GM21717 (cell line): Measurements from ENCODE around the gene DTL.

Source experiments
- ATAC-seq: cut with Tn5 transposase; IDR thresholded peaks from one replicate; pipeline ENCODE4 v1.9.1; 2021; ENCODE audit warnings: mild to moderate bottlenecking, moderate library complexity; ENCODE audit not compliant: unreplicated experiment

DTL gene

DNA sequence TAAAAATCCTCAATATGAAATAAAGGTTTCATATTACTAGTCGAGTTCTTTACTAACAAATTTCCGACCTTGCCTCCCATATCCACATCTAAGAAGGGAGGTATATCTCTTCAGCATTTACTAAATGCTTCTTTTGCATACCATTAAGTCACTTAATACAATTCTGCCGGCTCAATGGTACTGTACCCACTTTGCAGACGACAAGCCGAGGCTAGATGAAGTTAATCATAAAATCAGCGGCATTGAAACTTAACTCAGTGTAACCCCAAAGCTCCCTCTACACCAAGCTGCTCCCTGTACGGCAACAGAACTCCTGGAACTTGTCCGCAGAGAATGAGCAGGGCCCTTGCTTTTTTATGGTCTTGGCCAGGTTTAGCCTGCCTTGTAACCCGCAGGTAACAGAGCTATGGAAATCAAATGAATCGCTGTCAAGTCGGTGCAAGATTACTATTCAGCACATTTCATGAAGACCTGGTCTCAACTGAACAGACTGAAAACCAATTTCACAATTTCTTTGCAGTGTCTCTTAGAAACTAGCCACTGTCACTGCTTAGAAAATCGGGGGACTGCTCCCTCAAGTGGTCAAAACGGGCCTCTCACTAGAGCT, 929 bp upstream of the DTL start:
- ATAC-seq: peak; percentile 13

DNA sequence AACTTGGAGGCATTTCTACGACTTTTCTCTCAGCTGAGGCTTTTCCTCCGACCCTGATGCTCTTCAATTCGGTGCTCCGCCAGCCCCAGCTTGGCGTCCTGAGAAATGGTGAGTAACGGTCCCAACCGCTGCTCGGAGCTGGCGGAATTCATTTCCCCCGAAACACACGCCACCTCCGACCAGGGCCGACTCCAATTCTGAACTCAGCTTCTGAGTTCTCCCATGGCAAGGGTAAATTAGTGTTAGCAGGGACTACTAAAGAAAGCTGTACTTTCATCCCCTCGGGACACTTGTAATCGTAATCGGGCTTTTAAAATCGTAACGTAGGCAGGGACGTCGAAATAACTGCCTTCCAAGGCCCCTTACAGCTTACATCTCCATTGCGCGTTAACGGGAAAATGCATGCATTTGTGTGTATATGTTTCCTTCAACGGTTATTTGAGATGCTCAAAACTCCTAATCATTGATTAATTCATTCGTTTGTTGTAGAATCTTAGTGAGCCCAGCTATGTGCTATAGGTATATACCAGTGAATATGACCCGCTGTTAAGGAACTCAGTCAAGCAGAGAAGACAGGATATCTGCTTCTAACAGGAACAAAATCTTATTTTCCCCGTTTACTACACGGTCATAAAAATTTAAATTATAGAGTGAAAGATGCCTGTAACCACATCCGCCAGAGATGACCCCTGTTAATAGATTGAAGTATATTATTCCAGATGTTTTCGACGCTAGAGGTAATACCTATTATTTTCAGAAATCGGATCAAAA, 472 bp downstream of the DTL start:
- peak; percentile 13 for ATAC-seq

DNA sequence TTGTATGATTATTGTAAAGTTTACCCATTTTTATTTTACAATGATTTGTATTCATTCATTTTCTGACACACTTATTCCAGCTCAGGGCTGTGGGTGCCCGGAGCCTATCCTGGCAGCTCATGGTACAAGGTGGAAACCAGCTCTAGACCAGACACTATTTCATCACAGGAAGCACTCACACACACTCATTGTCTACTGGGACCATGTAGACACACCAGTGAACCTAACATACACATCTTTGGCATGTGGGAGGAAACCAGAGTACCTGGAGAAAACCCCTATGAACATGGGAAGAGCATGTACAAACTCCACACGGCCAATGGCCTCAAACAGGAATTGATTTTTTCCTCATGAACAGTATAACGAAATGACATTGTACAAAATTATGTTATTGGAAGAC, 2.4 kb downstream of the DTL start:
- ATAC-seq: no peak

DNA sequence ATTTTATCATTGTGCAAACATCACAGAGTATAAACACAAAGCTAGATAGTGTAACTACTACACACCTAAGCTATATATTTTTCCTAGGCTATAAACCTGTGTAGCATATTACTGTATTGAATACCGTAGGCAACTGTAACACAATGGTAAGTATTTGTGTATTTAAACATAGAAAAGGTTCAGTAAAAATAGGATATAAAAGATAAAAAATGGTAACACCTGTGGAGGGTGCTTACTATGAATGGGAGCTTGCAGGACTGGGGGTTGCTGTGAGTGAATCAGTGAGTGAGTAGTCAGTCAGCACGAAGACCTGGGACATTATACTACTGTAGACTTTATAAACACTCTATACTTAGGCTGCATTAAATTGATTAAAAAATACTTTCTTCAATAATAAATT, 4.1 kb downstream of the DTL start:
- no peak for ATAC-seq

DNA sequence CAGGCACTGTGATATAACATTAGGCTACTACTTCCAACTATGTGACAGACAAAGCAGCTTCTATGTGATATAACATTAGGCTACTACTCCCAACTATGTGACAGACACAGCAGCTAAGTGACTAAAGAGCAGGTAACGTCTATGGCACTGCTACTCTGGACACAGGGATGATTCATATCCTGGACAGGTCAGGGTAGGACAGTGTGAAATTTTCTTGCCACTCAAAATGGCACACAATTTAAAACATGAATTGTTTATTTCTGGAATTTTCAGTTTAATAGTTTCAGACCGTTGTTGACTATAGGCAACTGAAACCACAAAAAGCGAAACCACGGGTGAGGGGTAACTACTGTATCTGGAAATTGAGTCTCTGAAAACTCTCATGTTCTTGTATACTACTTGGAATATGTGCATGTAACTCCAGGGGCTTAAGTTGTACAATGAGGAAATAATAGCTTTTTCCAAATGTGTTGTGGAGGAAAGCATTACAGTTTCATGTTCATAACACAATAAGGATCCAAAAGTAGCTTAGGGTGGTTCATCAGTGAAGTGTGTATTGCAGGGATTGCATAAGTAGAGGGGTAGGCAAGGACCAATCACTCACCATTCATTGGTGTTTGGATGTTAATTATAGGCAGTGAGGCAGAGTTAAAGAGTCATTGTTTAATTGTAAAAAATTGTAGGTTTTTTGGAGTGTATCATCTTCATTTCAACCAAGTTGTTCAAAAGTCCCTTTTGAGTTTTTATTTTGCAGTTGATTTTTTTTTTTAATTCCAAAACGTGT, 5.3 kb downstream of the DTL start:
- no peak for ATAC-seq

DNA sequence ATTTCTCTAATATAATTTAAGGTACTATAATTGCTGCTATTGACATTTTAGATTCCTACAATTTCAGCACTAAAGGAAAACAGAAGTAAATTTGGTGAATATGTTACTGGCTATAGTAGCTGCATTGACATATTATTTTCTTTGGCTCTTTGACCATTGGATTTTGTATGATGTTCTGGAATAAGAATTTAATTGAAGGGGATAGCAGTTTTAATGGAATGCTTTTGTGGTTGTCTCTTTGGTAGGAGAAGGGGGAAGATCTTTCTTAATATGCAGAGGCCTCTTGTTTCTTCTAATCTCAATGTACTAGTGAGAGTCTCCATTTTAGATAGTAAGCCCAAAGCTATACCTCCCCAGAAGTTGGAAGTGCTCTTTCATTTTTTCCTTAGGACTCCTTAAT, 6.9 kb downstream of the DTL start:
- no peak for ATAC-seq

DNA sequence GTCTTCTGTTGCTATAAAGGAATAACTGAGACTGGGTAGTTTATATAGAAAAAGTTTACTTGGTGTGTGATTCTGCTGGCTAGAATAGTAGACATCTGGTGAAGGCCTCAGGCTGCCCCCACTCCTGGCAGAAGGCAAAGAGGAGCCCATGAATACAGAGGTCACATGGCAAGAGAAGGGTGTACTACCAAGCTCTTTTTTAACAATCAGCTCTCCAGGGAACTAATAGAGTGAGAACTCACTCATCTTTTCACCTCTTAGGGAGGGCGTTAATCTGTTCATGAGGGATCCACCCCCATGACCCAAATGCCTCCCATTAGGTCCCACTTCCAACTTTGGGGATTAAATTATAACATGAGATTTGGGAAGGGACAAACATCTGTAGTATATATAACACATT, 9.3 kb downstream of the DTL start:
- no peak for ATAC-seq

DNA sequence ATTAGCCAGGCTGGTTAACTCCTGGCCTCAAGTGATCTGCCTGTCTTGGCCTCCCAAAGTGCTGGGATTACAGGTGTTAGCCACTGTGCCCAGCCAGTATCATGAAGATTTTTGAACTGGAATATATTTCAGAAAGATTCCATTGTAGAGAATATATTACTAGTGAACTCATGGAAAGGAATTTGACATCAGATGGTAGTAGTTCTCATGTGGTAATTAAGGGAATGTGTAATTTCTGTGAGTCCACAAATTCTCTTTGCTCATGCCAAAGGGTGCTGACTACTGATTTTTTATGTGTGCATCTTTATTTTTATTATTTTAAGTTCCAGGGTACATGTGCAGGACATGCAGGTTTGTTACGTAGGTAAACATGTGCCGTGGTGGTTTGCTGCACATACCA, 10.4 kb downstream of the DTL start:
- no peak for ATAC-seq

DNA sequence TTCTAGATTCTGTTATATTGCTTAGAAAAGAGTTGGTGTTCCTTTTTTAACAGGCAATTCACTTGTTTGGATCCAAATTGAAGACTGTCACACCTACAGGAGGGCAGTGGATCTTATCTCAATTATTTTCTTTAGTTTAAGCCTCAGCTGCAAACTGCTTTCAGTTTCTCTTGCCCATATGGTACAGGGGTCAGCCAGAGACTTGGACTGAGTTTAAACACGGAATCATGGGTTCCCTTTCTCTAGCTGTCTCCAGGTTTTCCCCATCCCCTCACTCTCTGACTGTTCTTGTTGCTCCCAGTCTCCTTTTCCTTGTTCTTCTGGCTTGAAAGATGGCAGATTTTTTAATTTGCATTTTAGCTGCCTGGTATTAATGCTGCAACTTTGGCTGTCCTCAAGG, 18.4 kb downstream of the DTL start:
- ATAC-seq: no peak

DNA sequence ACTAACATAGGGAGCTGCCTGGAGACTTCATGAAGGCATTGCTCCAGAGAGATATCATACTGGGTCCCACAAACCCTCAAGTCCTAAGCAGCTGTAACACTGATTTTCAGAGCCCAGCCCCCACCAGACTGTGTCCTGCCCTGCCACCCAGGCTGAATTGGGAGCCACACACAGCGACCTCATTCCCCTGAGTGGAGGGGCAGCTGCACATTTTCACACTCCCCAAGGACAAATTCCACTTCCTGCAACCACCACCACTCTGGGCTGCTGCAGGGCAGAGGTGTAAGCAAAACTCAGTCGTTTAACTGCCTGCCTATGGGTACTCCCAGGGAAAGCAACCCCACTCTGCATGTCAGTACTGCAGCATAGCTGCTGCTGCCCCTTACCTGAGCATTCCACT, 19.8 kb downstream of the DTL start:
- no peak for ATAC-seq

DNA sequence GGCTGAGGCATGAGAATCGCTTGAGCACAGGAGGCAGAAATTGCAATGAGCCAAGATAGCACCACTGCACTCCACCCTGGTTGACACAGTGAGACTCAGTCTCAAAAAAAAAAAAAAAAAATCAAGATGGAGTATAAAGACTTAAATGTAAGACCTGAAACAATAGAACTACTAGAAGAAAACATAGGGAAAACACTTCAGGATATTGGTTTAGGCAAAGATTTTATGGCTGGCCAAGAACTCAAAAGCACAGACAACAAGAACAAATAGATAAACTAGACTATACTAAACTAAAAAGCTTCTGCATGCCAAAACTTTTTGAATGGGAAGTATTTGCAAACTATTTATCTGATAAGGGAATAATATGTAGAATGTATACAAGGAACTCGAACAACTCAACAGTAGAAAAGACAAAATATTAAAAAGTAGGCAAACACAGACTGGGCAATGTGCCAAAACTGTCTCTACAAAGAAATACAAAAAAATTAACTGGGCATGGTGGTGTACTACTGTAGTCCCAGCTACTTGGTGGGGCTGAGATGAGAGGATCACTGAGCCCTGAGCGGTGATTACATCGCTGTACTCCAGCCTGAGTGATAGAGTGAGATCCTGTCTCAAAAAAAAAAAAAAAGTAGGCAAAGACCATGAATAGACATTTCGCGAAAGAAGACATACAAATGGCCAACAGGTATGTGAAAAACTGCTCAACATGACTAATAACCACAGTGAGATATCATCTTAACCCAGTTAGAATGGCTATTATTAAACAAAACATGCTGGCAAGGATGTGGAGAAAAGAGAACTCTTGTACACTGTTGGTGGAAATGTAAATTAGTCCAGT, 25.3 kb downstream of the DTL start:
- ATAC-seq: no peak

DNA sequence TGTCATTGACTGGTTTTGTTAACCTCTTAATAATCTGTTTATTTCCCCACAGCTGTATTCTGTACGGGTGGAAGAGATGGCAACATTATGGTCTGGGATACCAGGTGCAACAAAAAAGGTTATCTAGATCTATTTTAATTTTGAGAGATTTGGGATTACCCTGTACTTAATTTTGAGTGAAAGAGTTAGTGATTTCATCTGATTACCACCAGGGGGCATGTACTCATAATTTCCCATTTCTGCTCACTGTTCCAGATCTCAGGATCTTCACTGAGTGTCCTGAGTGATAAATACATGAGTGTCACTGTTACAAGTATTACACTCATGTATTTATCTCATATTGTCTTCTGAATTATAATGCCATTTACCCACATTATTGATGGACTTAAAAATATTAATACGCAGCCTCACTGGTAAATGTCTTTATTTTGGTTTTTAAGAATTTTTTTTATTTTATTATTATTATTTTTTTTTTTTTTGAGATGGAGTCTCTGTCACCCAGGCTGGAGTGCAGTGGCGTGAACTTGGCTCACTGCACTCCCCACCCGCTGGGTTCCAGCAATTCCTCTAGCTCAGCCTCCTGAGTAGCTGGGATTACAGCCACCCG, 27.4 kb downstream of the DTL start:
- ATAC-seq: no peak

DNA sequence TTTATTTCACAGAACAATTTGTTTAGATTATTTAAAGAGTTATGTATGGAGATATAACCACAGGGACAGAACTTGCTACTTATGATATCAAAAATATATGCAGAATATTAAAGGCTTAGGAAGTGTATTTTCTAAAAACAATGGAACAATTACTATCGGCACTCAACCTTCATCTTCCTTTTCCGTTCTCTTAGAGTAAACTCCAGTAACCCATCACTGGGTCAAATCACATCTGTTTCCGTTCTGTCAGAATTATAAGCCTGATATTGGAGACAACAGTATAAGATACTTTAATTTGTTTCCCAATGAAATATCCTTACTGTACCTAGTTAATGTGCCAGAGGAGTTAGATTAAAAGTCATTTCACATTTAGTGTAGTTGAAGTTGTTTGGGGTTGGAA, 32.2 kb downstream of the DTL start:
- ATAC-seq: no peak

DNA sequence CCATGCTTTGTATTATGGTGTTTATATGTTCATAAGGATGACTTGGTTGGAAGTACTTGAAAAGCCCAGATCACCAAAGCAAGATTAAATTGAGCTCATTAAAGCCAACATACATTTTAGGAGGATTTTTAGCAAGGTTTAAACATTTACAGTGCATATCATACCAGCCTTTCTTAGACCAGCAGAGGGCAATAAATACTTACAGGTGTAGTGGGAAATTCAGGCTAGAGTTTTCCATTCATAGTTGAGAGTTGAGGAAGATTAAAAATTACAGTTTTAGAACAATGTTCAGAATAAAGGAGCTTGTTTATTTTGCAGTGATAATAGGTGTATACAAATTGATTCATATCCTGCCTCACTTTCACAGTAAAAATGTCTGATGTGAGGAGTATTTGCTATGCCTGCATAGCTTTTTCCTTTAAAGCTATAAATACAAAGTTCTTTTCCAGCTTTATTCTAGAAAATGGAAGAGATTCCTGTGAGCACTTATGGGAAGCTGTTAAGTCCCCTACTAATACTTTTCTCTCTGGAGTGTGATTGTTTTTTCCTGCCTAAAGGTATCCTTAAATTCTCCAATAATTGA, 35.3 kb downstream of the DTL start:
- ATAC-seq: no peak

DNA sequence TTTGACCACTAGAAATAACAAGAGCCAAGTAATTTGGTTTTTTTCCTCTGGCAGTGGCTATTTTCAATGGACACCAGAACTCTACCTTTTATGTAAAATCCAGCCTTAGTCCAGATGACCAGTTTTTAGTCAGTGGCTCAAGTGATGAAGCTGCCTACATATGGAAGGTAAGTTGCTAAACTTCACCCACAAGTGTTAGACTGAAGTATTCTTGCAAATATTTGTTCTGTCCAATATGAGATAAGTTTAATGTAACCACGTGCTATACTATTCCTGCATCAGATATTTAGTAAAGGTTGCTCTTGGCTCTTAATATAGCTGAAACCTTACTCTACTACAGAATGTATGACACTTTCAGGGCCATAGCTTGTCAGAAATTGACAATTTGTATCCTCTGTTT, 36.5 kb downstream of the DTL start:
- no peak for ATAC-seq

DNA sequence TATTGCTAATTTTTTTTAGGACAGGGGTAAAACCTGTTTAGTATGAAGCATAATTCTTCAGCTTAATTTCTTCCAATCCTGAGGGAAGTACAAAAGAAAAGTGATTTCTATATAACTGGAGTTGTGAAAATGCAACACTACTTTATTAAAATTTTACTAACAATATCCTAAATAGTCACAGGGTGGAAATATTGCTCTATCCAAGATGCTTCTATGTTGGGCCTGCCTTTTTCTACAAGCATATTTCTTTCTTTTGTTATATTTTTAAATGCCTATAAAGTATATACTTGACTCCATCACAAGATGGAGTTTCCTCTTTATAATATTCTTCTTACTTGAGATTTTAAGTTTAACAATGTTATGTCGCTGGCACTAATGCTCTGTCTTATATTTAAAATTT, 37.9 kb downstream of the DTL start:
- ATAC-seq: no peak

DNA sequence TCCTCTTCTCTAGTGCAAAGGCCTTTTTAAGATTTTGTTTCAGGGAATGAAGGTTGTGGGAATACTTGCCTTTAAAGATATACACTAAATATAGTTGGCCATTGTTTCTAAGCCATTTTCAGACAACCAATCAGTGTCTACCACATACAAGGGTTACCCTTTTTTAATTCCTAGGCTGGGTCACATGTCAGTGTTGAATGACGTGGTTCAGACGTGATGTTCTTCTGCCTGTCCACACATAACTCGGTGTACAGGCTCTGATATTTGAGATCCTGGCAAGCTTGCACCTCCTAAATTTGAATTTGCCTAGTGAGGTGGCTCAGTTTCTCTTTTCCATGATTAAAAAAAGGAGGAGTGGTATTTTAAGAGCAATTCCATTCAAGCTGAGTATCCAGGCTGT, 38.8 kb downstream of the DTL start:
- no peak for ATAC-seq

DNA sequence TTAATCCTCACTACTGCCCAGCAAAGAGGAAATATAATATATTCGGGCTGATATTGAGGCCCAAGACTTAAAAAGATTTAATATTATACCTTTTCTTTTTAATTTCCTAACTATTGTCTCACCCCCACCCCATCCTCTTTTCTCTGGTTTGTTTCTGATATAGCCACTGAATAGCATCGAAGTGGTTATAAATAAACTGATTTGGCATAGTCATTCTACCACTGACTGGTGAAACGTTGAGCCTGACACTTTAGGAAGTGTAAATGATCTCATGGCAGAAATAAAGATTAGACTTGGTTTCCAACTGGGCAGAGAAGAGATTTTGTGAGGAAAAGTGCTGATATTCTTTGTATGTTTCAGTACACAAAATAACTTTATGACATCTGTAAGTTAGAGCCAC, 39.3 kb downstream of the DTL start:
- no peak for ATAC-seq

DNA sequence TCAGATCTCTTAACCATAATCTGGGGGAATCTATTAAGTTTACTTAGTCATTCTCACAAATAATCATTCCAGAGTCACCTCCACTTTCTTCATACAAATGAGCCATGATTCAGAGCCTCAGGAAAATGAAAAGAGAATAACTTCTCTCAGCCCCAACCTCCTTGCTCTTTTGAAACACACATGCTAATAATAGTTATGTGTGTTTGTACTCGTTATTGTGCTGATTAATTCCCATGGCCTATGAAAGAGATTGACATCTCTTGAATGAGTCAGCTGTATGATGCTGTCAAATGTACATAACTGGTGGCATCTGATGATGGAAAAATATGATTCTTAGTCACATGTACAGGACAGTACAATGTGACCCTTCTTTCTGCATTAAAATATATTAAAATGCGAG, 41.5 kb downstream of the DTL start:
- no peak for ATAC-seq

DNA sequence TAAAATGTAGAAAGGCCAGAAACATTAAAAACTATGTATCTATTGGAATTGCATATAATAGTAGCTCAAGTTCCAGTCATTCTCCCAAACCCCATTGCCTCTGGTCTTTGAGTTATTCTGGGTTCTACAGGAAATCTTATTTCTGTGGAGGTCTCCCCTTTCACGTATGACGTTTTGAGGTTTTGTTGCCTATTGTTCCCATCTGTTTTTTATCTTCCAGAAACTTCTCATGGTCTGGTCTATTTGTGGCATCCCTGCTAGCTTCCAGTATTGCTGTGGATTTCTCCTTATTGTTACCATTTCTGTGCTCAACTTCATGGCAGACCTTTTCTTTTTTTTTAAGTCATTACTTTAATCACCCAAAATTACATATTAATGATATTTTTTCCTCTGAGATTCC, 43.3 kb downstream of the DTL start:
- no peak for ATAC-seq
